ENCODE data around the gene SEC61A1.

GRCh38 chr3:128072454-128073184, 20.4 kb downstream of the SEC61A1 start:
- TF ChIP-seq, protein P1, sequence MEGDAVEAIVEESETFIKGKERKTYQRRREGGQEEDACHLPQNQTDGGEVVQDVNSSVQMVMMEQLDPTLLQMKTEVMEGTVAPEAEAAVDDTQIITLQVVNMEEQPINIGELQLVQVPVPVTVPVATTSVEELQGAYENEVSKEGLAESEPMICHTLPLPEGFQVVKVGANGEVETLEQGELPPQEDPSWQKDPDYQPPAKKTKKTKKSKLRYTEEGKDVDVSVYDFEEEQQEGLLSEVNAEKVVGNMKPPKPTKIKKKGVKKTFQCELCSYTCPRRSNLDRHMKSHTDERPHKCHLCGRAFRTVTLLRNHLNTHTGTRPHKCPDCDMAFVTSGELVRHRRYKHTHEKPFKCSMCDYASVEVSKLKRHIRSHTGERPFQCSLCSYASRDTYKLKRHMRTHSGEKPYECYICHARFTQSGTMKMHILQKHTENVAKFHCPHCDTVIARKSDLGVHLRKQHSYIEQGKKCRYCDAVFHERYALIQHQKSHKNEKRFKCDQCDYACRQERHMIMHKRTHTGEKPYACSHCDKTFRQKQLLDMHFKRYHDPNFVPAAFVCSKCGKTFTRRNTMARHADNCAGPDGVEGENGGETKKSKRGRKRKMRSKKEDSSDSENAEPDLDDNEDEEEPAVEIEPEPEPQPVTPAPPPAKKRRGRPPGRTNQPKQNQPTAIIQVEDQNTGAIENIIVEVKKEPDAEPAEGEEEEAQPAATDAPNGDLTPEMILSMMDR (conservative IDR thresholded peaks at IDR 0.05; ENCODE audit: low read depth, low read length): no peak
- no peak for TF ChIP-seq EZH2 (IDR thresholded peaks at IDR 0.05; ENCODE audit: low read length, unreplicated experiment)
